Measurements from ENCODE around the gene COL4A1. TPM values are rescaled to one million over a fixed set of nuclear protein-coding genes. Genes with fewer than 3 reads are reported as not detected.

The COL4A1 gene
- total RNA-seq, 2 donors from 2014 or later = 80.4 to 253 TPM

DNA sequence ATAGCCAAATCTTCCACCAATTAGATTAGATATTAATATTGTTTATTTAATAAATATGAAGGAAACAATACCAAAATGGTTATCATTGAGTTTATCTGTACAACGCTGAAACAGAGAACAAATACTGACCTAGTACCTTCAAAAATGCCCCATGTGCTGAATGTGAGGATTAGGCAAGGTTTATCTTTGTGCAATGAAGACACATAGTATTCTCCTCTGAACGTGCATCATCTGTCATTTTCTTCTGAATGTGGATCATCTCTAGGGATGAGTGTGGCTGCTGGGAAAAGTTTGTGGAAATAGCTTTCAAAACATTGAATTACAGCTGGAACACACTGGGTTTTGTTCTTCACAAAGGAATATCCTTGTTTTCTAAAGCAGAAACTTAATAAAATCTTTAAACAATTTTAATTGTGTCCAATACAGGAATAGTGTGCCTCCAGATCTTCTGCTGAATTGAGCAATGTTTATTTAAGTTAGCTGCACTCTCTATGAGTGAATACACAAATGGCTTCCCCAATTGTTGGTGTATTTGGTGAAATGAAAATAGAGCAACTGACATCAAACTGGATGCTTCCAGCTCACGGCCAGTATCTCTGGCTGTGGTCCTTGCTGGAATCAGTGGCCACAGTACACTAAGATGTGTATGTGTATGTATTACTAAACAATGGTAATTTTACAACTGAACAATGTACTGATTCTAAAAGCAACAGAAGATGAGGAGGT, 6.7 kb downstream of the COL4A1 start:
- no peak for DNase-seq
- no peak overlapping the region for H3K27ac ChIP-seq
- no peaks in the 10 kb centered on the region for H3K27me3 ChIP-seq
- no peaks in the 10 kb centered on the region for H3K9me3 ChIP-seq
- peaks cover 30% of the 10 kb centered on the region for H3K4me1 ChIP-seq
- TF ChIP-seq, protein P1, sequence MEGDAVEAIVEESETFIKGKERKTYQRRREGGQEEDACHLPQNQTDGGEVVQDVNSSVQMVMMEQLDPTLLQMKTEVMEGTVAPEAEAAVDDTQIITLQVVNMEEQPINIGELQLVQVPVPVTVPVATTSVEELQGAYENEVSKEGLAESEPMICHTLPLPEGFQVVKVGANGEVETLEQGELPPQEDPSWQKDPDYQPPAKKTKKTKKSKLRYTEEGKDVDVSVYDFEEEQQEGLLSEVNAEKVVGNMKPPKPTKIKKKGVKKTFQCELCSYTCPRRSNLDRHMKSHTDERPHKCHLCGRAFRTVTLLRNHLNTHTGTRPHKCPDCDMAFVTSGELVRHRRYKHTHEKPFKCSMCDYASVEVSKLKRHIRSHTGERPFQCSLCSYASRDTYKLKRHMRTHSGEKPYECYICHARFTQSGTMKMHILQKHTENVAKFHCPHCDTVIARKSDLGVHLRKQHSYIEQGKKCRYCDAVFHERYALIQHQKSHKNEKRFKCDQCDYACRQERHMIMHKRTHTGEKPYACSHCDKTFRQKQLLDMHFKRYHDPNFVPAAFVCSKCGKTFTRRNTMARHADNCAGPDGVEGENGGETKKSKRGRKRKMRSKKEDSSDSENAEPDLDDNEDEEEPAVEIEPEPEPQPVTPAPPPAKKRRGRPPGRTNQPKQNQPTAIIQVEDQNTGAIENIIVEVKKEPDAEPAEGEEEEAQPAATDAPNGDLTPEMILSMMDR (IDR thresholded peaks at IDR 0.05) = no peak
- TF ChIP-seq POLR2A (IDR thresholded peaks at IDR 0.05) = no peak
- ATAC-seq = no peak
- no peaks in the 10 kb centered on the region for H3K36me3 ChIP-seq (replicated peaks in 1 of 2; ENCODE audit: insufficient read depth in 1 of 2, low read depth in 2 of 2)
- no peak overlapping the region for H3K4me3 ChIP-seq
- intact Hi-C loops (cut with DNase I) = no loop called here
- 38% methylated on average over 3 of the region's 3 CpGs for WGBS, 2 donors

DNA sequence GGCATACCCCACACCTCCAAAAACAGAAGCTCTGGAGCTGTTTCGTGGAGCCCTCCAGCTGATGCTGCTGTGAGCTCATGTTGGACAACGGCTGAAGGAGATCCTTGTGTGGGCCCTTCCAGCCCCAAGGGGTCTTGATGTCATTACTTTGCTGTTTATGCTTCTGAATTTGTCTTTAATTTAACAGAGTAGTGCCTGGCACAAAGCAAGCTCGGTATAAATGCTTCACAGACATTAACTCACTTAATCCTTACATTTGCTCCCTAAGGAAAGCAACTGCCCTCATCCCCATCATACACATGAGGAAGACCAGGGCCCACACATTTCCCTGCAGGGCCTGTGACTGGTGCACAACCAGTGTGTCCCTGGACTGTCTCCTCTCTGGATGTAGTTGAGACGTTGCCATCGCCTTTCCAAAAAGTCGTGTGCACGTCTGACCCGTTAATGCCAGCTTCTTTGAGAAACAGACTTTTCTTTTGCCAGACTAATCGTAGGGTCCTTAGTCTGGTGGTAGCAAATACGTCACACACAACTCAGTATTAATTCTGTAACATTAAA, 7.6 kb downstream of the COL4A1 start:
- ATAC-seq = no peak
- Histone ChIP-seq H3K9me3 (no peaks in the 10 kb centered on the region), H3K36me3 (replicated peaks in 1 of 2; ENCODE audit: insufficient read depth in 1 of 2, low read depth in 2 of 2) (no peaks in the 10 kb centered on the region), H3K4me1 (peaks cover 25% of the 10 kb centered on the region), H3K27ac (peak overlapping the region in 3 of 4 donors; percentile 5 to 21 (median 18)), H3K27me3 (no peaks in the 10 kb centered on the region), H3K4me3 (no peak overlapping the region)
- no peak for TF ChIP-seq POLR2A (IDR thresholded peaks at IDR 0.05)
- TF ChIP-seq, protein P1 (IDR thresholded peaks at IDR 0.05) = no peak
- DNase-seq = no peak
- WGBS, 2 donors = 46 to 65% methylated on average over 10 of the region's 10 CpGs
- intact Hi-C loops (cut with DNase I) = no loop called here

DNA sequence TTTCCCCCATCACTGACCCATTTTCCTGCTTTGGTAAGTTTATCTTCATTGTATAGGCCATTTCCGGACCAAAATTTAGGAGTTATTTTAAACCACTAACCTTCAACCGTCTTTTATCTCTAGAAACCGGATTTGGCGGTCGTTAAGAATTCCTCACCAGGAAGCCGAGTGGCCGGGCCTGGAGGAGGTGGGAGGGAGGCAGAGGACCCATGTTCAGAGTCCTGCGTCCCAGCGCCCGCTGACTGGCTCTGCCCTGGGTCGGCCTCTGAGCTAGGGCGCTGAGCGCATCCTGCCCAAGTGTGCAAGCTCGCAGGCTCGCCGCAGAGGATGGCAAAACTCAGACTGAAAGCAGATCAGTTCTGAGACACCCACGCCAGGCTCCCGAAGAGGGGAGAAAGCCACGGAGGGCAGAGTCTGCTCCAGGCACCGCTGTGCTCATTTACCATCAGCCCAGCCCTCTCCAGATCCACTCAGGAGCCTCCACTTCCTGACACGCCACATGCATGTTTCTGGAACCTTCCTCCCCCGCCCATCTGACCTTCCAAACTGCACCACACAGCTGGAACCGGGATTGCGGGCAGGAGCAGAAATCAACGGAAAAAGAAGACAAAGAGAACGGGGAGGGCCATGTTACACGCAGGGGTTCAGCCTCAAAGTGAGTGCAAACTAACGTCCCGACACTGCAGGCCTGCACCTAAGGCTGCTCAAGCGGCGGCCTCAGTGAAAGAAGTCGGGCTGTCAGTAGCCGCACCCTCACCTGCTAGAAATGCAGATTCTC, 8.3 kb downstream of the COL4A1 start:
- H3K36me3 ChIP-seq (replicated peaks in 1 of 2; ENCODE audit: insufficient read depth in 1 of 2, low read depth in 2 of 2) = no peaks in the 10 kb centered on the region
- H3K4me1 ChIP-seq = peaks cover 24% of the 10 kb centered on the region
- no peaks in the 10 kb centered on the region for H3K9me3 ChIP-seq
- 51 to 60% methylated on average over 22 to 33 of the region's 33 CpGs for WGBS, 2 donors
- H3K27me3 ChIP-seq = no peaks in the 10 kb centered on the region
- ATAC-seq = peak; percentile 28
- DNase-seq = no peak
- TF ChIP-seq, protein P1 (IDR thresholded peaks at IDR 0.05) = no peak
- TF ChIP-seq POLR2A (IDR thresholded peaks at IDR 0.05) = no peak
- intact Hi-C loops (cut with DNase I) = no loop called here
- peak overlapping the region in 3 of 4 donors; percentile 5 to 21 (median 18) for H3K27ac ChIP-seq
- no peak overlapping the region for H3K4me3 ChIP-seq

DNA sequence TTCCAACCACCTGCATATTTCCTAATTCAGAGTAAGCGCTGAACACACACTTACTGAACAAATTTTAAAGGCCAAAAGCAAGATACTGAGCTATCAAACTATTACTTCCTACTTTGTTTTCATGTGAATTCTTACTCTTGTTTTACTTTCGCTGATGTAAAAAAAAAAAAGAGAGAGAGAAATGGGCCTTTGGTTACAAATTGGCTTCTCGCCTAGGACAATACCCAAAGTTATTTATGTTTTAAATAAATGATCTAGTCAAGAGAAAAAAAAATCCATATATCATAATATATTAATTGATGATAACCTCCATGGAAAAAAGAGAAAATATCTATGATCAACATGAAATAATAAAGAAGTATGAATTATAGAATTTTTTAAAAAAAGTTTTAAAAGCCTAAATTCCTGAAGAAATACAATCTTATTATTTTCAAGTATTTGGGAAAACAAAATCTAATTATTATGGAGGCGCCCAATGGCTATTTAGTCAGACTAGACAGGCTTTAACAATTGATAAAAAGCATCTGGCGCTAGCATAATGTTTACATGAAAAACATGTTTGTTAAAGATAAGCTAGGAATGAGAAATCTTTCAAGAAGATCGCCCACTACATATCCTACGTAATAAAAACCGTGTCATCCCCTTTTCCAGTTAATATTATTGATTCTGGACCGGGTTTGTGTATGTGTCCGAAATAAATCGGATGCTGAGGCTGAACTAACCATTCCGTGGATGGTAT, 9.0 kb downstream of the COL4A1 start:
- 49 to 55% methylated on average over 12 of the region's 12 CpGs for WGBS, 2 donors
- ATAC-seq = no peak

More for the DNA sequence above, 9.0 kb downstream of the COL4A1 start:
- Histone ChIP-seq H3K27ac (peak overlapping the region in 1 of 4 donors; percentile 21), H3K36me3 (replicated peaks in 1 of 2; ENCODE audit: insufficient read depth in 1 of 2, low read depth in 2 of 2) (no peaks in the 10 kb centered on the region), H3K9me3 (no peaks in the 10 kb centered on the region), H3K27me3 (no peaks in the 10 kb centered on the region), H3K4me1 (peaks cover 20% of the 10 kb centered on the region), H3K4me3 (no peak overlapping the region)
- intact Hi-C loops (cut with DNase I) = no loop called here
- no peak for DNase-seq
- TF ChIP-seq POLR2A (IDR thresholded peaks at IDR 0.05) = no peak
- TF ChIP-seq, protein P1 (IDR thresholded peaks at IDR 0.05) = no peak
